Naive B cell (primary cell): ENCODE results near the gene BTBD2. TPM values are rescaled to one million over a fixed set of nuclear protein-coding genes. Genes with fewer than 3 reads are reported as not detected.
A peak's percentile ranks its signal among the peaks of the same experiment; 100 is the strongest.

Experiments used
- ATAC-seq, 2 donors: fragments of 150-1000 bp; cut with Tn5 transposase; 2 replicates each; pipeline ENCODE4 v1.10.0; 2021; ENCODE audit warnings: low read depth in 2 of 2, mild to moderate bottlenecking in 2 of 2, moderate library complexity in 2 of 2
- DNase-seq: peaks from one replicate; pipeline ENCODE4 v3.0.0; 2022
- H3K27ac Mint-ChIP-seq, 6 donors: one replicate each; pipeline ENCODE4 v1.8.0; 2020 to 2022; ENCODE audit warnings: mild to moderate bottlenecking in 6 of 6, mixed read lengths in 6 of 6, moderate library complexity in 5 of 6, inconsistent platforms in 2 of 6
- H3K27me3 Mint-ChIP-seq, 3 donors: one replicate each; pipeline ENCODE4 v1.8.0; 2021 to 2022; ENCODE audit warnings: mixed read lengths in 3 of 3, mild to moderate bottlenecking in 1 of 3
- H3K36me3 Mint-ChIP-seq, 2 donors: one replicate each; pipeline ENCODE4 v1.8.0; 2020 to 2022; ENCODE audit warnings: mixed read lengths in 2 of 2, inconsistent platforms in 1 of 2, mild to moderate bottlenecking in 1 of 2
- H3K4me1 Mint-ChIP-seq, 3 donors: one replicate each; pipeline ENCODE4 v1.8.0; 2020 to 2022; ENCODE audit warnings: mixed read lengths in 3 of 3, inconsistent platforms in 1 of 3, mild to moderate bottlenecking in 1 of 3, moderate library complexity in 1 of 3
- H3K4me3 Mint-ChIP-seq, 8 donors: one replicate each; pipeline ENCODE4 v1.8.0; 2020 to 2022; ENCODE audit warnings: mild to moderate bottlenecking in 8 of 8, mixed read lengths in 8 of 8, moderate library complexity in 8 of 8, inconsistent platforms in 2 of 8
- H3K9me3 Mint-ChIP-seq, 7 donors: one replicate each; pipeline ENCODE4 v1.8.0; 2020 to 2022; ENCODE audit warnings: mixed read lengths in 7 of 7, mild to moderate bottlenecking in 5 of 7, inconsistent platforms in 2 of 7, moderate library complexity in 1 of 7
- polyA plus RNA-seq, 6 donors: library from polyadenylated mRNA; unstranded; fragments of 300-500 nt; fragmentation: Illumina TruSeq; gene quantifications; one replicate each; pipeline ENCODE4 v1.2.3, GENCODE V29; 2021; ENCODE audit warnings: low read depth in 6 of 6

The BTBD2 gene
- polyA plus RNA-seq, 6 donors from 2014 or later, result 1.7 to 9.2 (median 4.8) TPM

DNA sequence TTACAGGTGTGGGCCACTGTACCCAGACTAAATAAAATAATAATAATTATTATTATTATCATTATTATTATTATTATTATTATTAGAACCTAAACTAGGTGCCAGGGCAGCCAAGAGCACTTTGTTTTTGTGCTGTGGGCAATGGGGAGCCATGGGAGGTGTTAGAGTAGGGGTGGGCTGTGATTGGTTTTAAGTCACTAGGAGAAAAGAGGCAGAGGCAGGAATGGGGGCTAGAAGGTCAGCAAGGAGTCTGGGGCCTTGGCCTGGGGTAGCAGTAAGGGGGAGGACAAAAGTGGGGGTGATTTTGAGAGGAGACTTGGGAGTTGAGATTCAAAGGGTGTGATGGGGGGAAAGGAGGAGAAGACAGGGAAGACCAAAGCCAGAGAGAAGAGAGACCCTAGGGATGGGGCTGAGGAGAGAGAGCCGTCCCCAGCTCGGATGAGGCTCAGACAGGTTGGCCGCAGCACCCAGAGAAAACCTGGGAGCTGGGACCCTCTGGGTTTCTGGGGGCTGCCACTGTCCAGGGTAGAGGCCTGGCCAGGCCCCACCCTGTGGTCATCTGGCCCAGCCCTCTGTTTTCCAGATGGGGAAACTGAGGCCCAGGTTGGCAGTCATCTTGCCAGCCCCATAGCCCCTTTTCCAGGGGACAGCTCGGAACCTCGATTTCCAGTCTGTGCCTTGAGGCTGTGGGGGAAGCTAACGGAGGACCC, 17.8 kb upstream of the BTBD2 start:
- Mint-ChIP-seq H3K36me3 (no peaks in the 10 kb centered on the region), H3K4me1 (peaks cover 27 to 35% (median 34%) of the 10 kb centered on the region in 3 donors), H3K4me3 (peak overlapping the region in 3 of 8 donors; percentile 28 to 71 (median 57)), H3K27ac (peak overlapping the region in 1 of 6 donors; percentile 76), H3K9me3 (peaks cover 0 to 2% (median 0%) of the 10 kb centered on the region in 7 donors), H3K27me3 (no peaks in the 10 kb centered on the region)
- DNase-seq, result no peak
- ATAC-seq, result no peak

- H3K9me3 Mint-ChIP-seq, result peaks cover 0 to 2% (median 0%) of the 10 kb centered on the region in 7 donors
- DNase-seq (peak; percentile 28), ATAC-seq (peak; percentile 40 to 58)
- H3K4me3 Mint-ChIP-seq, result peak overlapping the region; percentile 24 to 85 (median 68)
- H3K36me3 Mint-ChIP-seq, result no peaks in the 10 kb centered on the region
- no peaks in the 10 kb centered on the region for H3K27me3 Mint-ChIP-seq
- H3K27ac Mint-ChIP-seq, result peak overlapping the region in 4 of 6 donors; percentile 65 to 96 (median 82)
- peaks cover 24 to 32% (median 30%) of the 10 kb centered on the region in 3 donors for H3K4me1 Mint-ChIP-seq
Measured at GRCh38 chr19:2032296-2032941, 16.9 kb upstream of the BTBD2 start.

GRCh38 chr19:2027361-2027760, 11.8 kb upstream of the BTBD2 start:
- no peaks in the 10 kb centered on the region for H3K27me3 Mint-ChIP-seq
- no peaks in the 10 kb centered on the region for H3K9me3 Mint-ChIP-seq
- H3K4me3 Mint-ChIP-seq, result peak overlapping the region in 1 of 8 donors; percentile 12
- H3K27ac Mint-ChIP-seq, result no peak overlapping the region
- no peak for DNase-seq
- peaks cover 7 to 13% (median 8%) of the 10 kb centered on the region in 3 donors for H3K4me1 Mint-ChIP-seq
- no peak for ATAC-seq
- H3K36me3 Mint-ChIP-seq, result no peaks in the 10 kb centered on the region

- H3K4me3 Mint-ChIP-seq, result no peak overlapping the region
- H3K27me3 Mint-ChIP-seq, result no peaks in the 10 kb centered on the region
- H3K4me1 Mint-ChIP-seq, result peaks cover 1 to 8% (median 4%) of the 10 kb centered on the region in 3 donors
- no peaks in the 10 kb centered on the region for H3K36me3 Mint-ChIP-seq
- no peak overlapping the region for H3K27ac Mint-ChIP-seq
- no peak for ATAC-seq
- H3K9me3 Mint-ChIP-seq, result no peaks in the 10 kb centered on the region
- DNase-seq, result no peak
Measured at GRCh38 chr19:2026770-2027169, 11.3 kb upstream of the BTBD2 start.

DNA sequence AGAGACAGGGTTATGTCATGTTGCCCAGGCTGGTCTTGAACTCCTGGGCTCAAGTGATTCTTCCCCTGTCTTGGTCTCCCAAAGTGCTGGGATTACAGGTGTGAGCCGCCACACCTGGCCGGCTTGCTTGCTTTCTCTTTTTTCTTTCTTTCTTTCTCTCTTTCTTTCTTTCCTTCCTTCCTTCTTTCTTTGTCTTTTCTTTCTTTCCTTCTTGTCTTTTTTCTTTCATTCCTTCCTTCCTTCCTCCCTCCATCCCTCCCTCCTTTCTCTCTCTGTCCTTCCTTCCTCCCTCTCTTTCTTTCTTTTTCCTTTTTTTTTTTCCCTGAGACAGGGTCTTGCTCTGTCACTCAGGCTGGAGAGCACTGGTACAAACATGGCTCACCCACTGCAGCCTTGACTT, 6.8 kb upstream of the BTBD2 start:
- Mint-ChIP-seq H3K36me3 (no peaks in the 10 kb centered on the region), H3K4me3 (no peak overlapping the region), H3K9me3 (no peaks in the 10 kb centered on the region), H3K4me1 (peaks cover 7 to 13% (median 7%) of the 10 kb centered on the region in 3 donors), H3K27ac (no peak overlapping the region), H3K27me3 (no peaks in the 10 kb centered on the region)
- DNase-seq (no peak), ATAC-seq (no peak)

GRCh38 chr19:2021453-2022140, 6.1 kb upstream of the BTBD2 start:
- Mint-ChIP-seq H3K27me3 (no peaks in the 10 kb centered on the region), H3K9me3 (no peaks in the 10 kb centered on the region), H3K4me1 (peaks cover 5 to 20% (median 12%) of the 10 kb centered on the region in 3 donors), H3K4me3 (no peak overlapping the region), H3K36me3 (no peaks in the 10 kb centered on the region), H3K27ac (no peak overlapping the region)
- DNase-seq (no peak), ATAC-seq (no peak)

GRCh38 chr19:2018752-2019151, 3.2 kb upstream of the BTBD2 start:
- ATAC-seq (no peak), DNase-seq (no peak)
- Mint-ChIP-seq H3K36me3 (no peaks in the 10 kb centered on the region), H3K4me3 (no peak overlapping the region), H3K9me3 (no peaks in the 10 kb centered on the region), H3K27ac (peak overlapping the region in 1 of 6 donors; percentile 52), H3K4me1 (peaks cover 16 to 34% (median 30%) of the 10 kb centered on the region in 3 donors), H3K27me3 (no peaks in the 10 kb centered on the region)

- Mint-ChIP-seq H3K4me3 (peak overlapping the region; percentile 65 to 84 (median 76)), H3K36me3 (no peaks in the 10 kb centered on the region), H3K9me3 (no peaks in the 10 kb centered on the region), H3K27ac (peak overlapping the region in 4 of 6 donors; percentile 43 to 81 (median 74)), H3K27me3 (no peaks in the 10 kb centered on the region), H3K4me1 (peaks cover 22 to 49% (median 48%) of the 10 kb centered on the region in 3 donors)
- DNase-seq, result no peak
- ATAC-seq, result peak; percentile 41 to 45
Measured at GRCh38 chr19:2016041-2016807, 710 bp upstream of the BTBD2 start.

DNA sequence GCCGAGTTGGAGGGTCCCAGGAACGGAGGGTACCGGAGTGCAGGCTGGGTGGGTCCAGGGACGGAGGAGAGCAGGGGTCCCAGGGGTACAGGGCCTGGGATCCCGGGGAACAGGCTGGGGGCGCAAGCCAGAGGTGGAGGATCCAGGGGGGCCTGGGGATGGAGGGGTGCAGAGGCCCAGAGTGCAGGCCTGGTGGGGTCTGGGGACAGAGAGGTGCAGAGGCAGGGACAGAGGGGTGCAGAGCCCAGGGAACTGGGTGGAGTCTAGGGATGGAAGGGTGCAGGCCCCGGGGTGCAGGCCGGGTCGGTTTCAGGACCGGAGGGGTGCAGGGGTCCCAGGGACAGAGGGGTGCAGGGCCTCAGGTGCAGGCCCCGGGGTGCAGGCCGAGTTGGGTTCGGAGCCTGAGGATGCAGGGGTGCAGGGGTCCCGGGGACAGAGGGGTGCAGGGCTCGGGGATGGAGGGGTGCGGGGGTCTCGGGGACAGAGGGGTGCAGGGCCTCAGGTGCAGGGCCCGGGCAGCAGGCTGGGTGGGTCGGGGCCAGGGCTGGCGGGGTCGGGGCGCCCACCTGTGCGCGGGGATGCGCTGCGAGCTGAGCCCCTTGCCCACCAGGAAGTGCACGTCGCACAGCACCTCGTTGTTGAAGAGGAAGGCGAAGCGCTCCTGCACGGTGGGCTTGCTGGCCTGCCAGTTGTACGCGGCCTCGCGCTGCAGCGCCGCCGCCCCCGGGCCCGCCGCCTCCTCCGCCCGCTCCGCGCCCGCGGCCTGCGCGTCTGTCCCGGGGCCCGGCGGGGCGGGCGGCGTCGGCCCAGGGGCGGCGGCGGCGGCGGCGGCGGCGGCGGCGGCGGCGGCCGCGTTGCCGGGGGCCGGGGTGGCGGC, 545 bp downstream of the BTBD2 start:
- H3K4me3 Mint-ChIP-seq, result peak overlapping the region; percentile 55 to 88 (median 75)
- H3K9me3 Mint-ChIP-seq, result no peaks in the 10 kb centered on the region
- ATAC-seq, result peak; percentile 54 to 56
- no peaks in the 10 kb centered on the region for H3K36me3 Mint-ChIP-seq
- DNase-seq, result no peak
- H3K27me3 Mint-ChIP-seq, result no peaks in the 10 kb centered on the region
- peak overlapping the region in 4 of 6 donors; percentile 24 to 83 (median 73) for H3K27ac Mint-ChIP-seq
- peaks cover 27 to 58% (median 56%) of the 10 kb centered on the region in 3 donors for H3K4me1 Mint-ChIP-seq

DNA sequence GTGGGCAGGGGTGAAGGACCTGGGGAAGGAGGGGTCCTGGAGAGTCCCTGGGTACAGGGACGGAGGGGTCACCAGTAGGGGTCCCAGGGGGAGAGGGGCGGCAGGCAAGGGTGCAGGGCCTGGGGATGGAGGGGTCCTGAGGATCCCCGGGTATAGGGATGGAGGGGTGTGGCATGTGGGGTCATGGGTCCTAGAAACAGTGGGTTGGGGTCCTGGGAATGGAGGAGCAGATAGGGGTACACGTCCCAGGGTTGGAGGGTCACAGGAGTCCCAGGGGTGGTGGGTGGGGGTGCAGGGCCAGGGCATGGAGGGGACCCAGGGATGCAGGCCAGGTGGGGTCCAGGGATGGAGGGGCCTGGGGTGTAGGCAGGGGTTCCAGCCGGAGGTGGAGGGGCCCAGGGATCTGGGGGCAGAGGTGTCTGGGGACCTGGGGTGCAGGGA, 1.4 kb downstream of the BTBD2 start:
- Mint-ChIP-seq H3K27me3 (no peaks in the 10 kb centered on the region), H3K9me3 (no peaks in the 10 kb centered on the region), H3K27ac (peak overlapping the region in 2 of 6 donors; percentile 19 to 83), H3K4me1 (peaks cover 22 to 58% (median 54%) of the 10 kb centered on the region in 3 donors), H3K4me3 (peak overlapping the region in 6 of 8 donors; percentile 28 to 83 (median 64)), H3K36me3 (no peaks in the 10 kb centered on the region)
- ATAC-seq (no peak), DNase-seq (no peak)

GRCh38 chr19:2013683-2013961, 1.9 kb downstream of the BTBD2 start:
- peaks cover 22 to 60% (median 55%) of the 10 kb centered on the region in 3 donors for H3K4me1 Mint-ChIP-seq
- H3K27ac Mint-ChIP-seq, result peak overlapping the region in 2 of 6 donors; percentile 83 to 88
- no peaks in the 10 kb centered on the region for H3K27me3 Mint-ChIP-seq
- H3K4me3 Mint-ChIP-seq, result peak overlapping the region in 4 of 8 donors; percentile 16 to 83 (median 48)
- H3K9me3 Mint-ChIP-seq, result no peaks in the 10 kb centered on the region
- ATAC-seq (no peak), DNase-seq (no peak)
- no peaks in the 10 kb centered on the region for H3K36me3 Mint-ChIP-seq

DNA sequence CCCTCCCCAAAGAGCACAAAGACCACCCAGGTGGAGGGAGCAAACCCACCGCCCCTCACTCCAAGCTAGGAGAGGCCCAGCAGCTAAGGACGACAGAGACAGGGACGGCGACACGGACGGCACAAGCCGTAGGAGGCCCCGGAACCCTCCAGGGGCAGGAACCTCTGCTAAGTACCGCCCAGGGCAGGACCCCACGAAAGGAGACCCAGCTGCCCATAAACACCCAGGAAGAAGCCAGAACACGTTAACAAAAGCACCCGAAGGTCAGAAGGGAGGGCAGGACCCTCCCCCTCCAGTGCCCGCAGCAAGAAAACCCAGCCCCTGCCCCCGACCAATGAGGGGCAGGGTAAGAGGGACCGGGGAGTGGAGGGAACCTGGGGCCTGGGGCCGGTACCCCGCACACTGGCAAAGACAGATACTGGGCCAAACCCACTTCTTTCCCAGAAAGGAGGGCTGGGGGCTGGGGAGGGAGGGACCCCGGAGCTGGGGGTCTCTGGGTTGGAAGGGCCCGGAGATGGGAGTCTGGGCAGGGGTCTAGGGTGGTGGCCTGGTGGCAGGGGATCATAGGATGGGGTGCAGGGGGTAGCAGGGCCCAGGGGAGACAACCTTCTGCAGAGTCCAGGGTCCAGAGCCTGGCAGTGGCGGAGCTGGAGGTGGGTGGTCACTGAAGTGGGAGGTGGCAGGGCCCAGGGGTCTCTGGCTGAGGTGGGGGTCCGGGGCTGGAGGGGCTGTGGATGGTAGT, 2.4 kb downstream of the BTBD2 start:
- no peak for DNase-seq
- no peak for ATAC-seq
- no peaks in the 10 kb centered on the region for H3K36me3 Mint-ChIP-seq
- H3K27me3 Mint-ChIP-seq, result no peaks in the 10 kb centered on the region
- H3K9me3 Mint-ChIP-seq, result no peaks in the 10 kb centered on the region
- H3K4me3 Mint-ChIP-seq, result peak overlapping the region in 5 of 8 donors; percentile 61 to 83 (median 69)
- peak overlapping the region in 3 of 6 donors; percentile 37 to 88 (median 83) for H3K27ac Mint-ChIP-seq
- peaks cover 22 to 62% (median 58%) of the 10 kb centered on the region in 3 donors for H3K4me1 Mint-ChIP-seq
